Omental fat pad (tissue), 4 donors: ENCODE data around the gene STOM. TPM values are rescaled to one million over a fixed set of nuclear protein-coding genes. Genes with fewer than 3 reads are reported as not detected.

Experiments
- ATAC-seq: fragments of 150-250 bp; one replicate; pipeline ENCODE4 v1.9.1; 2016; ENCODE audit warnings: mild to moderate bottlenecking, moderate library complexity; ENCODE audit not compliant: low FRiP score
- DNase-seq: peaks from one replicate; pipeline ENCODE4 v3.0.0-alpha.2; 2019; ENCODE audit warnings: low spot score
- CTCF ChIP-seq, 3 donors: fragments of 450-650 bp; IDR thresholded peaks; one replicate each; pipeline ENCODE4 v1.5.1; 2016 to 2017; ENCODE audit warnings: antibody characterized with exemption in 3 of 3, mild to moderate bottlenecking in 3 of 3, moderate library complexity in 2 of 3
- total RNA-seq, 4 donors: library from RNA; depleted of rRNA; stranded (reverse); fragments of >200 nt; gene quantifications; one replicate each; pipeline ENCODE4 v1.1.0, GENCODE V29; 2016

The STOM gene
- total RNA-seq, 4 donors from 2014 or later = 398 to 1,331 (median 641) TPM

- DNase-seq (no peak), ATAC-seq (no peak)
- TF ChIP-seq CTCF (IDR thresholded peaks at IDR 0.05) = no peak
These were observed 5.2 kb downstream of the STOM start for GRCh38 chr9:121364886-121365285.

DNA sequence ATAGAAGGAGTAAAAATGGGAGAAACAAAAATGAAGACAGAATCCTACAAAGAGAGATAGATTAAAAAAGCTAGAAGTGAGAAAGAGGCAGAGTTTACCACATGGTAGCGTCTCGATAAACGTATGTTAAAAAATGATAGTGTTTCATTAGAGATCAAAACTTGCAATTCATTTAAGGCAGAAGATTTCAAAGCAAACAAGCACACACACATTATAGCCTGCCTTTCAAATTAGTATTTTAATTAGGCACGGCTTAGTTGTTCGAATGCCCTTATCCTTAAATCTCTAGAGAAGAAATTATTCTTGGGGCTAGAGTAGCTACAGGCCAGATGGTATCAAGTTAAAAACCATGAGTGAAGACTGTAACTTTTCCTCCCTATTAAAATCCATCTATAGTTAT lies 6.0 kb downstream of the STOM start:
- TF ChIP-seq CTCF (IDR thresholded peaks at IDR 0.05) = no peak
- DNase-seq (no peak), ATAC-seq (no peak)

DNA sequence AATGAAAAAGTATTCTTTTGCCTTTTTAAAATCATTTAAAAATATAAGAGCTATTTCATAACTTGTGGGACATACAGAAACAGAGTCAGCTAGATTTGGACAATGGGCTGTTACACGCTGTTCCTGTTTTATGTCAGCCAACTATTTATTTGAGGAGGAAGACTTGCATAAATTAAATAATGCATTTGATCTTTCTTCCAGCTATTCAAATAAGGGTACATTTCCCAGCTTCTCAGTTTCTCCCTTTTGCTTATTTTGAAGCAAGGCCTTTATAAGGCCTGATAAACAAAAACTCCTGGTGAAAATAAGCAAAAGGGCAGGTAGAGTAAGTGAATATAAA lies 6.5 kb downstream of the STOM start:
- no peak for DNase-seq
- no peak for ATAC-seq
- no peak for TF ChIP-seq CTCF (IDR thresholded peaks at IDR 0.05)

DNA sequence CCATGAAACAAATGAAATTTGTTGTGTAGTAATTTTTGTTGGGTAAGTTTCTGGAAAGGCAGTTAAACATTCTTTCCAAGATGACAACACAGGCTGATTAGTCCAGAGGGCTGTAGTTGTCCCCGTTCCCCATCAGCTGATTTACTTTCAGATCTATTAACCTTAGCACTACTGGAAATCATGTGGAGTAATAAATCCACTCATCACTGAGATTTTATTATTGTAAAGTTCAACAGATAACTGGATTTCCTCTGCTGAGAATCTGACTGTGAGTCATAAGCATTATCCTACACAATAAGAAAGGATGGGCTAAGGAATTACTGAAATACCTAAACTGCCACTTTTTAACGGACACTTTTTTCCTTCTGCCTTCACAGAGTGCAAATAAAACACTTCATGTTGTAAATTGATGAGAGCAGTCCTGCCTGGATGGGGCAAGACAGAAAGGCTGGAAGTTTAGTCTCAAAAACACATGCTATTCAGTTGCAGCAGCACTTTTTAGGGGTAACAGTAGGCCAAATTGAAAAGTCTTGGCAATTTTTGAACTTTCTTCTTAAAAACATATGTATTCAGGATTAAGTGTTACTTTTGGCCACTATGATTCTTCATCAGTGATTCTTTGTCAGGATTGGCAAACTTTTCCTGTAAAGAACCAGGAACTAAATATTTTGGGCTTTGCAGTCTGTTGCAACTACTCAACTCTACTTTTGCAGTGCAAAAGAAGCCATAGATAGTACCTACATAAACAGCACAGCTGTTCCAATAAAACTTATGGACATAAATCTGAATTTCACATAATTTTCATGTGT lies 7.0 kb downstream of the STOM start:
- DNase-seq = no peak
- peak; percentile 78 for ATAC-seq

GRCh38 chr9:121360601-121361374 lies 9.3 kb downstream of the STOM start:
- ATAC-seq = peak; percentile 62
- TF ChIP-seq CTCF (IDR thresholded peaks at IDR 0.05) = no peak

More for the DNA sequence above, 7.0 kb downstream of the STOM start:
- TF ChIP-seq CTCF (IDR thresholded peaks at IDR 0.05) = no peak

GRCh38 chr9:121359351-121360294 lies 10.4 kb downstream of the STOM start:
- no peak for TF ChIP-seq CTCF (IDR thresholded peaks at IDR 0.05)
- no peak for DNase-seq
- ATAC-seq = no peak

More at GRCh38 chr9:121360601-121361374, 9.3 kb downstream of the STOM start:
- DNase-seq = no peak
